ENCODE measurements around the gene CD7.
A peak's percentile ranks its signal among the peaks of the same experiment; 100 is the strongest.

Gene CD7

DNA sequence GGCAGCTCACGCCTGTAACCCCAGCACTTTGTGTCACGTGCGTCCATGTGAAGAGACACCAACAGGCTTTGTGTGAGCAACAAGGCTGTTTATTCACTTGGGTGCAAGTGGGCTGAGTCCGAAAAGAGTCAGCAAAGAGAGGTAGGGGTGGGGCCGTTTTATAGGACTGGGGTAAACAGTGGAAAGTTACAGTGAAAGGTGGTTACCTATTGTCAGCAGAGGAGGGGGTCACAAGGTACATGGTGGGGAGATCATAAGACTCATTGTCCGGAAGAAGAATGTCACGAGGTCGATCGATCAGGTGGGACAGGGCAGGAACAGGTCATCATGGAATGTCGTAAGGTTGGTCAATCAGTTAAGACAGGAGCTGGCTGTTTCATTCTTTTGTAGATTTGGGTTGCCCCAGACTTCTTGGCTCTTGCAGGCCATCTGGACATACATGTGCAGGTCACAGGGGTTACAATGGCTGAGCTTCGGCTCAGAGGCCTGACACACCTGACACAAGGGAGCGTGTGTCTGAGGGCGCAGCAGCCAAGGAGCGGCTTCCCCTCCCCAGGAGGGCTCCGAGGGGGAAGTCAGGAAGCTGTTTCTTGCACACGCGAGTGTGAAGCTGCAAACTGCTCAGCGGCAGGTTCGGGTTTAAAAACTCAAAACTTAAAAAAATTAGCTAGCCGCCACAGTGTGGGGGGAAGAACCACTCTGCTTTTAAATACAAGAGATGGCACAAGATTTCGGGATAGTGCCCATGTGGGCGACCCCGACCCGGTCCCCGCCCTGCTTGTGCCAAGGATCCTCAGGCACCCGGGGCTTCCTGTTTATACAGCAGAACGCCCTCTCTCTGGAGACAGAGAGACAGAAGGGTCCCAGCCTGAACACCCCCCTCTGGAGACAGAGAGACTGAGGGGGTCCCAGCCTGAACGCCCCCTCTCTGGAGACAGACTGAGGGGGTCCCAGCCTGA, 29.2 kb upstream of the CD7 start:
- no peak for DNase-seq

DNA sequence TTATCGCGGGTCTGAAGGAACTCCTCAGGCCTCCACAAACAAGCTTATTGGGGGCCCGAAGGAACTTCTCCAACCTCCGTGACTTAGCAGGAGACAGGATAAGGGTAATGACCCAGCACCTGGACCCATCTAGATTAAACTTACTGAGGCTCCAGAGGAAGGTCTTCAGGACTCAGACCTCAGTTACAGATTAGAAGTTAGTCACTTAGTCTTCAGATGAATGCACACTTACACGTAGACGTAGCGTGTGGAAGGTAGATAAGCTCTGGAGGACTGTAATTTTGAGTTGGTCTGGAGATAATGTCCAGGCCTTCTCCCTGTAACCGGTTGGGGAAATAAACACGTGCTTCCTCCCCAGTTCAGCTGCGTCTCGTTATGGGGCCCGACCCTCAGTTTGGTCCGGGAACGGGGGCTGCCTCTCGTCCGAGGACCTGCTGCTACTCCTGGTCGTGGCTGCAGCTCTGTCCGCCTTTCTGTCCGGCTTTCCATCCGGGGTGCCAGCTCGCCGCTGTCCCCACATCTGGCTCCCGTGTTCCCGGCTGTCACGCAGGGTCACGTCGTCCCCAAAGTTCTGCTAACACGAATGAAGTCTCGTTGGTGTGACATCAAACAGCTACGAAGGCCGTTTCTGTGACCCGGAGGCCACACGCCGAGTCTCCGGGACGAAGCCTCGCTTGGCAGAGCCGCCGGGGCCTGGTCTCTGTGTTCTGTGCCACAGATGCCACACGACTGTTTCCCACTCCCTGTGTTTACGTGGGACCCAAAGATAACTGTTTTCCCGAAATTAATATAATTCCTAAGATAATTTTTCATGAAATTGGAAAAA, 28.0 kb upstream of the CD7 start:
- no peak for DNase-seq

DNA sequence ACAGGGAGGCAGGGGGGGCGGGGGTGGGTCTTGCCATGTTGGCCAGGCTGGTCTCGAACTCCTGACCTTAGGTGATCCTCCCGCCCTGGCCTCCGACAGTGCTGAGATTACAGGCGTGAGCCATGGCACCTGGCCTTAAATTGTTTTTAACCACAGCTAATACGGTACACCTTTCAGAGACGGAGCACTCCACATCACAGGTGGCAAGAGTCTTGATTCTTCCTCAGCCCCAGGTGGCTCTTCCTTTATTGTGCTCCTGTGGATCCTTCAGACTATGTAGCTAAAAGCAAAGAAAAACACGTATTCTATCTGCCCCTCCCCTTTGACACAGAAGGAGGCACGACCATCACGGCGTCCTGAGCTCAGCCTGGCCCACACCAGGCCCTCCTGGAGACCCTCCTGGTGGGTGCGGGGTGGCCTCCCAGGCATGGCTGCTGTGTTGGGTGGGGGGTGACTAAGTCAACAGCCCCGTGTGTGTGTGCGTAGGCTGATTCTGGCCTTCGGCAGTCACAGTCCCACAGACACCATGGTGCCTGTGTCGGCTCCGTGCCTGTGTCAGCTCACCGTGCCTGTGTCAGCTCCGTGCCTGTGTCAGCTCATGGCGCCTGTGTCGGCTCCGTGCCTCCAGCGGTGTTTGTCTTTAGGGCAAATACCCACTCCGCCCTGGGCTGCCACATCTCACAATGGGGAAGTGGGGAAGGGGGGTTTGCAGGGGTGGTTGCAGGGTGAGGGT, 26.9 kb upstream of the CD7 start:
- DNase-seq, result no peak

DNA sequence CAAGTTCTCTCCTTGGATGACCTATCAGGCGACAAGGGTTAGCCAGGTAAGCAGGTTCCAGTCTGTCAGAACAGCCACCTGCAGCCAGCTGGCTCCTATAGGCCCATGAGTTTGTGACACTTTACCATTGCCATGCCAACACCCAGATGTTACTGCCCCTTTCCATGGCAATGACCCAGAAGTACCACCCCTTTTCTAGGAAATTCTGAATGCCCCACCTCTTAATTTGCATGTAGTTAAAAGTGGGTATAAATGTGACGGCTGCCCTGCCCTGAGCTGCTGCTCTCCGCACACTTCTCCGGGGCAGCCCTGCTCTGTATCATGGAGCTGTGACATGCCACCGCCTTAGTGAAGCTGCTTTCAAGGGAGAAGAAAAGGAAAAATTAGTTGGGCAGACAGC, 26.2 kb upstream of the CD7 start:
- DNase-seq, result no peak

DNA sequence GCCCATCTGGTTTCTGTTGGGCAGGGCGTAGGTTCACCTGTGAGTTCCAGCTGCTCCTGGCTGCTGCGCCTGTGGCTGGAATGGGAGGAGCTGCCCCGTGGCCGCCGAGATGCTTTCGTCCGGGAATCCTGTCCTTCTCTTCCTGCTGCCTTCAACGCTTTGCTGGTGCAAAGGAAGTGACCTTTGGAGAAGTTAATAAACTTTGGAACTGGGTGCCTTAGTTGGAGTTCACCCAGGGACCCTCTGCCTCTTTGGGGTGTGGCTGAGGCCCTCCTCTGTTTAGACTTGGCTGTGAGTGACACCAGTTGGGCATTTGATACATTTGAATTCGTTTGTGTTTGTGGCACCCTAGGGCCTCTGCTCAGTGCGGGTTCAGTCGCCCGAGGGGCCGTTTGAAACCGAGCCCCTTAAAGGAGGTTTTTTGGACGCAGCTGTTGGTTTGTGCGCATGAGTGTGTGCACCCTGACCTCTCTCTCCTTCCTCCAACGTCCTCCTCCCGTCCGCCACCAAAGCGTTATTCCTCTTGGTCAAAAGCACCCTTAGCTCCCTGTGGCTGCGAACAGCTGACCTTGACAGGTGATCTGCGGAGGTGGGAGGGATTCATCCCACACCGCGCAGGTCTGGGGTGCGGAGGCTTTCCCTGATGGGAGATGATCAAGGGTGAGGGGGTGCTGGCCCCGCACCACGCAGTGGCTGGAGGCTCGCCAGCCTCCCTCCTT, 25.1 kb upstream of the CD7 start:
- DNase-seq, result no peak

DNA sequence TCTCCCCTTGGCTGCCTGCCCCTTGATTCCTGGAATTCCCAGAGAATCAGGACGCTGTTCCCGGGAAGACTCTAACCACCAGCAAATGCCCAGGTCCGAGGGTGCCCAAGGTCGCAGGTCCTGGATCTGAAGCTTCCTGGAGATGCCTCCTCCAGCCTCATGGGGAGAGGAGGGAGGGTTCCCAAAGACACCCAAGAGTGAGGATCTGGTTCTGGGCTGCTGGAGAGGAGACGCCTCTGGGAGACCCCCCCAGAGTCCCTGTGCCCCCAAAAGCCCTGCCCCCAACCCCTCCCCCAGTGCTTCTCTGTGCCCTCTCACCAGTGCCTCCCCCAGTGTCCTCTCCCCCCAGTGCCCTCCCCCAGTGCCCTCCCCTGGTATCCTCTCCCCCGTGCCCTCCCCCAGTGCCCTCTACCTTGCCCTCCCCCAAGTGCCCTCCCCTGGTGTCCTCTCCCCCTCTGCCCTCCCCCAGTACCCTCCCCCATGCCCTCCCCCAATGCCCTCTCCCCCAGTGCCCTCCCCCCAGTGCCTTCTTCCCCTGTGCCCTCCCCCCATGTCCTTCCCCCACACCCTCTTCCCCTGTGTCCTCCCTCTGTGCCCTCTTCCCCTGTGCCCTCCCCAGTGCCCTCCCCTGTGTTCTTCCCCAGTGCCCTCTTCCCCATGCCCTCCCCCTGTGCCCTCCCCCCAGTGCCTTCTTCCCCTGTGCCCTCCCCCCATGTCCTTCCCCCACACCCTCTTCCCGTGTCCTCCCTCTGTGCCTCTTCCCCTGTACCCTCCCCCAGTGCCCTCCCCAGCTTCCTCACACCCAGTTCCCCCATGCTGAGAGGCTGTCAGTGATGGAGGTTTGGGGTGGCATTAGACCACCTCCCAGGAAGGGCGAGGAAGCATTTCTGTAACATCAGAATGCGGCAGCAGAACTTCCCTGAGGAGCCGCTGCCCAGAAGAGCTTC, 22.5 kb upstream of the CD7 start:
- DNase-seq, result no peak

DNA sequence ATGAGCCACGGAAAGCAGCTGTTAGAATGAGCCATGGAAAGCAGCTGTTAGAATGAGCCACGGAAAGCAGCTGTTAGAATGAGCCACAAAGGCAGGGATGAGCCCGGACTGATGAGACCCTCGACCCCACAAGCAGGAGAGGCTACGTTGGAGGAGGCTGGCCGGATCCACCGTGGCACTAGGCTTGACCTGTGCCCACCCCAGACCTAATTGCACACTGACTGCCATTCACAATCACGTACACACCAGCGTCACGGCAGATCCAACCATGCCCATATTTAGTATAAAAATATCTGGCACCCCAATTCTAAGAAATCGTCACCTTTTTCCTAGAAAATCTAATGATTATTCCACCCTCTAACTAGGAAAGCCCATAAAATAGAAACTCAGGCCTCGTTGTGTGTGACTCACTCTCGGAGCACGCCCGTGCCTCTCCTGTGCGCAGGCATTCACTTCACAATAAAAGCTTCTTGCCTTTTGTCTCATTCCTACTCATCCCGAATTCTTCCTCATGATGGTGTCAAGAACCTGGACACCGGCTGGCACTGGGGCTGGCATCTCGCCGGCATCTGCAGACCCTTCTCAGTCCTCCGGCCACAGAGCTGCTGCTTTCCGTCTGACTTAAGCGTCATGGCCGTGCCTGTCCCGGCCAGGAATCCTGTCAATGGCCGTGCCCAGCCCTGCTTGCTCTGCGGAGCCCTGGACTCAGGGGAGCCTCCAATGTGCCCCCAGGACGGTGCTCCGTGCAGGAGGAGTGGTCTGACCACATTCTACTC, 21.6 kb upstream of the CD7 start:
- DNase-seq, result peak in 1 of 5 donors; percentile 25

DNA sequence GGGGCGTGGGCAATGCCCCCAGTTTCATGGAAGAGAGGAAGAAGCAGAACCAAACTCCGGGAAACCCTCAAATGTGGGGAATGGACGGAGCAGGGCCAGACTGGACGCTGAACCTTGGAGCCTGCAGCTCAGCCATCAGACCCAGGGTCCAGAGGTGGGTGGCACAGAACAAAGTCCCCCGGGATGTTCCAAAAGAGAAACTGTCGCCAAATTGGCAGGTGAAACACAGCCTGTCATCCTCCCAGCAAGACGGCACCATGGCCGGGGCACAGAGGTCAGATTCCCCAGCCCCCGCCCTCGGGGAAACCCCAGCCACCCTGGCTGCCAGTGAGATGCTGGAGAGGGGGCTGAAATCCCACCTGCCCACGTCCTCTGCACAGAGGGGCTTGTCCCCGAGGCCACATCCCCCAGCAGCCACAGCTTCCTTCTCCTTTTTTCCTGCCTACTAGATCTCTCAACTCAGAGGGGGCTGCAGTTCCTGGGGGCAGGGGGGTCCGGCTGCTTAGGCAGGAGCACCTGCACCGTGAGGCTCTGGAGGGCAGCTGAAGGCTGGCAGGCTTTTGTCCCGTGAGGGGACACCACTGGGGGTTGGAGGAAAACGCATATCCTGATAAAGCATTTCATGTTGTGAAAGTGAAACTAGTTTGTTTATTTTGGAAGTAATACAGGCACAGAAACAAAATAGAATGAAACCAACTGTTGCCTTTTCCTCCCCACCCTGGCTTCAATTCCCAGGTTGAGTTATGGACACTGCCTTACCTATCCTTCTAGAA, 17.4 kb upstream of the CD7 start:
- peak in 1 of 5 donors; percentile 43 for DNase-seq

DNA sequence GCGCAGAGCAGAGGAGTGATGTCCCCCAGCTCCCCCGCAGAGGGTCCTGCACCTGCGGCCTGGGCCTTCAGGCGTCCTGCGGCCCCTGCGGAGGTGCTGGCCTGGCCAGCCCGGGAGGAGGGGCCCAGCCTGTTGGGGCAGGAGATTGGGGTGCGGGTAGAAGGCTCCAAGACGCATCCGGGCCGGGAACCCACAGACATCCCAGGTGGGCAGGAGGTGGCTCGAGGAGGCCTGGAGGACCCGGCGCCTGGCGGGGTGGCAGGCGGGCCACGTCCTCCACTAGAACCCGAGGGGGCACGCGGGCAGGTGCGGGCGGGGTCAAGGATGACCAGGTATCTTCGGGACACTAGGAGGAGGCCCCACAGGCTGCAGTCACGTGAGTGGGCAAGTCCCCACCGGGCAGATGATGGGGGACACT, 16.8 kb upstream of the CD7 start:
- DNase-seq, result no peak

DNA sequence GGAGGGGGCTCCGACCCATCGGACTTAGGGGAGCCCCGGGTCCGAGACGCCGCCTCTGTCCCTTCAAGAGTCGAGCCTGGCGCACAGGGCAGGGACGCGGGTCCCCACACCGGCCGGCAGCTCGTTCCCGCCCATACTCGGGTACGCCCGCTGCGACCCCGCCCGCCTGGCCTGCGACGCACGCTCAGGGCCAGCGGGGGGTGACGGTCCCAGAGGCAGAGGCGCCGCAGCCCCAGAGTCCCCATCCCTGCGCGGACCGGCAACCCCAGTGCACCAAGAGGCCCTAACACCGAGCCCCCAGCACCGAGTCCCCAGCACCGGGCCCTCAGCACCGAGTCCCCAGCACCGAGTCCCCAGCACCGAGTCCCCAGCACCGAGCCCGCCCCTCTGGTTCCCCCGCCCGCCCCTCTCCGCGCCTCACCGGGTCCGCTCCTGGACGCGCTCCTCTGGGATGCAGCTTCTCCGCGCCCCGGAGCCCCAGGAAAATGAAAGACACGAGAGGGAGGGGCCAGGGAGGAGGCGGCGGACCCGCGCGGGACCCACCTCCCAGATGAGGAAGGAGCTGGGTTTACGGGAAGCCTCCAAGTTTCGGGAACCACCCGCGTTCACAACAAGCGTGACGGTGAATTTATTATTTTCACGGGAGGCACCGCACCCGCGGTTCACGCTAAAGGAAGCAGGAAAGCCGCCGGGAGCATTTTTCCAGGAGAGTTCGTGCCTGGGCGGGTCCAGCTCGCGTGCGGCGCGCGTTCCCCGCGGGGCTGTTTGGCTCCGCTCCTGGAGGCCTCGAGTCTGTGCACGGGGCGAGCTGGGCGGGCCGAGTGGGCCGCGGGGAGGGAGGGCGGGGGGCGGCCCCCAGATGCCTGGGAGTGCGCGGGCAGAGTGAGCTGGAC, 16.1 kb upstream of the CD7 start, which contains the start of gene SECTM1:
Gene SECTM1 (minus strand): TSS at position 488 of the 893 bp plus-strand sequence. CDS start 6,526 bp downstream, outside the sequence.
- DNase-seq, result peak in 1 of 5 donors; percentile 32

DNA sequence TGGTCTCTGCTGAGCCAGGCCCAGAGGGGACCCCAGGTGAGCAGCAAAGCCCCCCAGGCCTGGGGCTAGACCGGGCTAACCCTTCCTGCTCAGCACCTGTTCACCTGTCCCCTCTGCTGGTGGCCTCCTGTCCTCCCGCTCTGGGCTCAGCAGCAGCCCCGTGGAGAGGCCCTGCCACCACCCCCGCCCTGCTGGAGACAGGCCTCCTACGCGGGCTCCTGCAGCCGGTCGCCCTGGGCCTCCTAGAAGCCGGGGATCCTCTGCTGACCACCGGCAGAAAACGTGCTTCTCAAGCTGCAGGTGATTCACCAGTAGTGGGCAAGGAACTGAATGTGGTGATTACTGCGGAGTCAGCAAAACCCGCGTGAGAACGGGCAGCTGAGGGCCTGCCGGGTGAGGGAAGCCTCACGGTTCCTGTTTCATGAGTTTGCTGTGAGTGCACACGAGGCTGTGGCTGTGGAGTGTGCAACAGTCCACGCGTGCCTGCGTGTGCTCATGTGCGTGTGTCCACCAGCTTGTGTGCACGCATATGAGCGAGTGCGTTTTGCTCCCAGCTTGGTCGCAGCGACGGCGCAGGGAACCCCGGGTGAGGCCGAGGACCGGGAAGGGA, 15.4 kb upstream of the CD7 start:
- DNase-seq, result peak in 1 of 5 donors; percentile 45

DNA sequence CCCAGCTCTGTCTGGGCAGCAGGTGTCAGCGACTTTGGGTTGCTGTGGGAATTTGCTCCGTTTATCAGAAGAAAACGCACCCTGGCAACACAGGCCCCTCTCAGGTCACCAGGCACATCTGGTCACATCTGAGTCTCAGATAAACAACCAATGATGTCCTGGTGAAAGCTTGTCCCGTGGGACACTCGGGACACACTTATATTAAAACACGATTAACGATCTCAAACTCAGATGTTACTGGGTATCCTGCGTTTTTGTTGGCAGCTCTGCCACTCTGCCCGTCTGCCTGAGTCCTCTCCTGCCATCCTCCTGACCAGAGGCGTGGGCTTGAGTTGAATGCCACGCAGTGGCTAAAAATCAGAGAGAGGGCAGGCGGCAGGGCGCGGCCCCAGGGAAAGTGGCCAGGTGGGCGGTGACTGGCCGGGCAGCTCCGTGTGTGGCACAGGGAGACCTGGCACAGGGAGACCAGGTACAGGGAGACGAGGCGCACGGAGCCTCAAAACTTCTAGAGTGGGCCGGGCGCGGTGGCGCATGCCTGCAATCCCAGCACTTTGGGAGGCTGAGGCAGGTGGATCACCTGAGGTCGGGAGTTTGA, 14.0 kb upstream of the CD7 start:
- no peak for DNase-seq

DNA sequence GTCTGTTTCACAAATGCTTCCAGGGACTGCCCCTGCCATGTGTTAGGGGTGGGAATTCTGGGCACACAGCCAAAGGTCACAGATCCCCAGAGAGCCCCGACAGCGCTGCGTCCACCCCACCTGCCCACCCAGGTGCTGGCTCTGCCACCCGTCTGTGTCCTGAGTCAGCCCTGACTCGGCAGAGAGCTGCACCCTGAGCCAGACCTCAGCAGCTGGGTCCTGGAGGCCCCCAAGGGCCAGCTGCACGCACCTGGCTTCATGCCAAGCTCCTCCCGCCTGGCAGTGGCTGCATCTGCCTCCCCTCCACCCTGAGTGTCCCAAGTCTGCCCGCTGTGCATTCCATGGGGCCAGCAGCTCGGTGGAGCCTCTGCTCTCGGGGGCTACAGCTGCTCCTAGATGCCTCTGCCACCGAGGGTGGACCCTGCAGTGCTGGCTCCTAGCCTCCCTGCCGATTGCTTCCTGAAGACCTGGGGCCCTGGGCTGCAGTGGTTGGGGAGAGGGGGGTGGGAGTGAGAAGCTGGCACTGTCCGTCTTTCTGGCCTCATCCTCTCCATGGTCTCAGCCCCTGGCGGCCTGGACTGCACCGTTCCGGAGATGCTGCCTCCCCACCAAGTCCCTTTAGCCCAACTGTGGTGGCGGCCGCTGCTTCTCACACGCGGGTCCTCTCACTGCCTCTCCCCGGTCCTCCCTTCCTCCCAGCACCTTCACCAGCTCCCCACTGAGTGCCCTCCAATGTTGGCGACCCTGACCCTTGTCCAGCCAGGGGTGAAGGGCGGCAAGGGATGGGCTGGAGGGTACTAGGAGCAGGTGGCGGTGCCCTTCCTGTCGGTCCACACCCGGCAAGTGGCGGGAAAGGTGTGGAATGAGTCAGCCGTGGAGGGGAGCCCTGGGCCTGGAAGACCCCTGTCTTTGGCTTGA, 13.2 kb upstream of the CD7 start:
- no peak for DNase-seq

DNA sequence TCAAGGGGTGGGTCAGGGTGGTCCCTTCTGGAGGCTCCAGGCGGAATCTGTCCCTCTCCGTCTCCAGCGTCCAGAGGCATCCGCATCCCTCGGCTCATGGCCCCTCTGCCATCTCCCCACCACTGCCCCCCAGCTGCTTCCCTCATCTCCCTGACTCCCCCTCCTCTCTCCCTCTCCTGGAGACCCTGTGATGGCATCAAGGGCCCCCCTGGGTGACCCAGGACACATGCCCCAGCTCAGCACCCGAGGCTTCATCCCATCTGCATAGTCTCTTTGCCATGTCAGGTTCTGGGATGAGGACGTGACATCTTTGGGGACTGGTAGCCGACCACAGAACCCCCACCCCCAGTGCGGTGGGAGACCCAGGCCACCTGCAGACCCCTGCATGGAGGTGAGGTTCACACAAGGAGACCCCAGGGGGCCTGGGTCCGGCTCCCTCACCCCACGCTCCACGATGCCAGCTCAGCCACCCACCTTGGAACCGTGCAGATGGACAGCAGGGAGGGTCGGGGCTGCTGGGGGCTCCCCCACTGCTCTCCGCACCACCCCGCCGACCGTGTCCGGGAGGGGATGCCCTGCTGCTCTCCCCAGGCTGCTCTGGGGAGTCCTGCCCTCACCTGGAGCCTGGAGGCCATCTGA, 12.4 kb upstream of the CD7 start:
- DNase-seq, result no peak

DNA sequence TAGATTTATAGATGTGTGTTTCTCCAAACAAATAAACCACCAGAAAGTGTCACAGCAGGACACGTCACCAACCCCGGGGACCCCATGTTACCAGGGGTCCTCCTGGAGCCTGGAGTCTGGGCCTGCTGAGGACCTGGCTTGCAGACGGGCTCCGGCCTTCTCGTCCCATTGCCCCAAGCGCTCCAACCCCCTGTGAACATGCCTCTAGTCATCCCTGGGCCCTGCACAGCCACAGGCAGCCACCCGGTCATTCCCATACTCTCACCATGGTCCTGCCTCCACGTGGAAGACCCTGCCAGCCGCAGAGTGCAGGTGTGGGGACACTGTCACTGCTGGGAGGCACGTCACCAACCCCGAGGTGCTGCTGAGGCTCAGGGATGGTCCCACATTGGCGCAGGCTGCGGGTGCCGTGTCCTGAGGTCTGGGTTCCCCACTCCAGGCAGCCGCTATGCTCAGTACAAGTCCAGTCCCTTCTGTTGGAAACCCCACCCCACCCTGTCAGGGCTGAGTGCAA, 11.6 kb upstream of the CD7 start:
- no peak for DNase-seq
